Adrenal gland (tissue), 12 donors: ENCODE measurements around the gene C12orf42. TPM values are rescaled to one million over a fixed set of nuclear protein-coding genes. Genes with fewer than 3 reads are reported as not detected.

Experiments
- DNase-seq, 7 donors: peaks; one replicate each; pipeline ENCODE4 v3.0.0-alpha.2; 2019 to 2020
- H3K27ac ChIP-seq, 5 donors: fragments of 200-600 bp; sonication (generic) in 4 of 5; 1 replicate in 3 of 5; 2 replicates in 2 of 5; pipeline versions ENCODE4 v1.5.1 to v1.8.0; 2016 to 2020; ENCODE audit warnings: mild to moderate bottlenecking in 1 of 5
- H3K27me3 ChIP-seq: fragments of 200-600 bp; 2 replicates; pipeline ENCODE4 v1.8.0; 2021
- H3K36me3 ChIP-seq, 2 donors: fragments of 200-600 bp; replicated peaks in 1 of 2; 1 replicate in 1 of 2; 2 replicates in 1 of 2; pipeline versions ENCODE4 v1.5.1 to v1.8.0; 2018 to 2022
- H3K4me1 ChIP-seq, 2 donors: fragments of 200-600 bp; replicated peaks in 1 of 2; 1 replicate in 1 of 2; 2 replicates in 1 of 2; pipeline versions ENCODE4 v1.5.1 to v1.8.0; 2018 to 2021
- H3K4me3 ChIP-seq, 4 donors: fragments of 200-600 bp; sonication (generic) in 3 of 4; one replicate each; pipeline ENCODE4 v1.5.1; 2016 to 2018
- H3K9me3 ChIP-seq, 3 donors: fragments of 200-600 bp; sonication (generic) in 1 of 3; replicated peaks in 1 of 3; 1 replicate in 2 of 3; 2 replicates in 1 of 3; pipeline versions ENCODE4 v1.5.1 to v1.8.0; 2016 to 2021
- POLR2A ChIP-seq, 2 donors: fragments of 450-650 bp; IDR thresholded peaks; one replicate each; pipeline ENCODE4 v1.6.1; 2017; ENCODE audit warnings: antibody characterized with exemption in 2 of 2, mild to moderate bottlenecking in 2 of 2, moderate library complexity in 1 of 2
- WGBS, 4 donors: extraction: QIAGEN DNeasy Blood & Tissue Kit in 2 of 4; methylation state at CpG; one replicate each; pipeline versions ENCODE4 v1.1.5 to v1.1.7; 2013 to 2017; 5-methylcytosine and 5-hydroxymethylcytosine counted together
- intact Hi-C, 2 donors: fragments of 100-400 bp; cut with DNase I; formaldehyde crosslinking; loops; one replicate each; pipeline versions ENCODE4 v1.14.1 to v1.15.0; 2022 to 2023
- polyA plus RNA-seq, 3 donors: library from polyadenylated mRNA; stranded (reverse); fragments of 200-250 nt in 2 of 3; fragments of 350-450 nt in 1 of 3; fragmentation: Illumina TruSeq in 1 of 3; extraction: RNeasy Lipid Tissue Mini Kit (QIAGEN cat#74804) in 1 of 3; gene quantifications; one replicate each; pipeline ENCODE4 v1.2.3, GENCODE V29; 2013 to 2014
- total RNA-seq, 9 donors: library from RNA; depleted of rRNA in 4 of 9; stranded (reverse); fragments of >200 nt in 4 of 9; fragments of 120-200 nt in 1 of 9; fragmentation: NEBNext Ultra II Directional in 1 of 9; extraction: Animal tissue kit (Norgen Biotek cat#: 25700) in 1 of 9; gene quantifications; one replicate each; pipeline versions ENCODE4 v1.1.0 to v1.2.4, GENCODE V29; 2013 to 2023
- TF ChIP-seq, protein P1 (sequence below), 6 experiments: fragments of 450-650 bp in 4 of 6; fragments of 200-600 bp in 2 of 6; sonication (generic) in 1 of 6; IDR thresholded peaks; 1 replicate in 5 of 6; 2 replicates in 1 of 6; pipeline versions ENCODE4 v1.5.1 to v1.8.0; 2016 to 2021; ENCODE audit warnings: antibody characterized with exemption in 6 of 6, mild to moderate bottlenecking in 2 of 6, moderate library complexity in 1 of 6
- donor health status: healthy with polysubstance abuse.
- donor health status: Bipolar disorder and iron deficiency.
- donor health status: DM: yes; HTN: yes; CAD: no.
- donor health status: DM: no; HTN: no; CAD: no.
- donor health status: DM: no; HTN: no; CAD: no.
- donor health status: DM: yes; HTN: yes; CAD: no.

The C12orf42 gene
- total and polyA plus RNA-seq, 12 donors, result 0.07 TPM; not detected in 11

DNA sequence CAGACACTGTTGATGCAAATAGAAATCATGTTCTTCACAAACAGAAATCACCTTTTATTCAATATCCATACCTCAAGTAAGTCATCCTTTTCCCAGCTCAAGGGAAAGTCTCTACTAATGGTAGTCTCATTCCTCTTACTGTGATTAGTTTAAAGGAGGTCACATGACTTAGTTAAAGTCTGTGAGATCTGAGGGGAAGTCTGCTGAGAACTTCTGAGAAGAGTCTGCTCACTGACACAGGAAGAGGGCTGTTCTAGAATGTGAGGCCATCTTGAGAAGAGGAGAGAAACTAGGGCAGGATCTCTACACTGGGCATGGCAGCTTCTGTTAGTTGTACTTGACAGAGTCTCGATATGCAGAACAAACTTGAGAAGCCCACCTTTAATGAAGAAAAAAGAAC, 146.8 kb downstream of the C12orf42 start:
- intact Hi-C loops, result no loop called here
- Histone ChIP-seq H3K27ac (no peak overlapping the region), H3K4me1 (no peaks in the 10 kb centered on the region), H3K36me3 (no peaks in the 10 kb centered on the region), H3K9me3 (no peaks in the 10 kb centered on the region), H3K4me3 (no peak overlapping the region), H3K27me3 (no peaks in the 10 kb centered on the region)
- 64 to 81% (median 75%) methylated on average over 1 of the region's 1 CpG for WGBS, 4 donors
- no peak for DNase-seq
- TF ChIP-seq POLR2A (IDR thresholded peaks at IDR 0.05), result no peak
- TF ChIP-seq, protein P1, sequence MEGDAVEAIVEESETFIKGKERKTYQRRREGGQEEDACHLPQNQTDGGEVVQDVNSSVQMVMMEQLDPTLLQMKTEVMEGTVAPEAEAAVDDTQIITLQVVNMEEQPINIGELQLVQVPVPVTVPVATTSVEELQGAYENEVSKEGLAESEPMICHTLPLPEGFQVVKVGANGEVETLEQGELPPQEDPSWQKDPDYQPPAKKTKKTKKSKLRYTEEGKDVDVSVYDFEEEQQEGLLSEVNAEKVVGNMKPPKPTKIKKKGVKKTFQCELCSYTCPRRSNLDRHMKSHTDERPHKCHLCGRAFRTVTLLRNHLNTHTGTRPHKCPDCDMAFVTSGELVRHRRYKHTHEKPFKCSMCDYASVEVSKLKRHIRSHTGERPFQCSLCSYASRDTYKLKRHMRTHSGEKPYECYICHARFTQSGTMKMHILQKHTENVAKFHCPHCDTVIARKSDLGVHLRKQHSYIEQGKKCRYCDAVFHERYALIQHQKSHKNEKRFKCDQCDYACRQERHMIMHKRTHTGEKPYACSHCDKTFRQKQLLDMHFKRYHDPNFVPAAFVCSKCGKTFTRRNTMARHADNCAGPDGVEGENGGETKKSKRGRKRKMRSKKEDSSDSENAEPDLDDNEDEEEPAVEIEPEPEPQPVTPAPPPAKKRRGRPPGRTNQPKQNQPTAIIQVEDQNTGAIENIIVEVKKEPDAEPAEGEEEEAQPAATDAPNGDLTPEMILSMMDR (IDR thresholded peaks at IDR 0.05), result no peak

DNA sequence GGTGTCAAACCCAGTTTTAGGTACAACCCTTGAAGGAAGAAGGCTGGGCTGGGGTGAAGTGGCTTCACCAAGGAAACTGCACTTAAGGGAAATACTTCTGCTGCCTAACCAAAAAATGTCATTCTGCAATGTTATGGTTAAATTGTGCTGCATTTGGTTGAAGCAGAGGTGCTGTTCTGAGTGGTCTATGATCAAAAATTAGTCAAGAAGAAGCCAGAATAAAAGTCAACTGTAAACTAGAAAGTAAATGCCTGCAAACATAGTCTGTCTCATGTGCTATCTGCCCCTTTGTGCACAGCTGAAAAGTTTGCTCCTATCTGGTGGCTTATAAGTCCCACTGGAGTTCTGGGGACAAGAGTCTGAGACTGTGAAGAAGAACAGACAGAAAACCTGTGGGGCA, 158.8 kb downstream of the C12orf42 start:
- no peaks in the 10 kb centered on the region for H3K36me3 ChIP-seq
- intact Hi-C loops, result no loop called here
- H3K27ac ChIP-seq, result no peak overlapping the region
- DNase-seq, result no peak
- no peaks in the 10 kb centered on the region for H3K27me3 ChIP-seq
- H3K4me1 ChIP-seq, result no peaks in the 10 kb centered on the region
- TF ChIP-seq, protein P1 (IDR thresholded peaks at IDR 0.05), result no peak
- TF ChIP-seq POLR2A (IDR thresholded peaks at IDR 0.05), result no peak
- H3K4me3 ChIP-seq, result no peak overlapping the region
- H3K9me3 ChIP-seq, result no peaks in the 10 kb centered on the region

DNA sequence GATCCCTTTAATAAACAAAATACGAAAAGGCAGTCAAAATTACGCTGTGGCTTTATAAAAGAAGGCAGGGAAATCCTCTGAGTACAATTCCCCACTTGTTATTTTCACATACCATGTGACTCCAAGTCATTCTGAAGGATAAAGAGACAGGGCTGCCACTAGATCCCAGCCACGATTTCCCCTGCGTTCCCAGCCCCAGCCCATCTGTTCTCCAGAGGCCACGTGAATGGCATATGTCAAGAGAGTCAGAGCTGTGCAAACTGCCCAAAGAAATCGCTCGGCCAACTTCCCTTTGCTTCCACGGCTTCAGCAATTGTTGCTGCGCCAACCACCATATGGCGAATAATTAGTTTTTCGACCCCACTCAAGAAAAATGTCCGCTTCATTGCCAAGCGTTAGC, 161.3 kb downstream of the C12orf42 start:
- Histone ChIP-seq H3K4me1 (no peaks in the 10 kb centered on the region), H3K9me3 (no peaks in the 10 kb centered on the region), H3K27me3 (no peaks in the 10 kb centered on the region), H3K4me3 (no peak overlapping the region), H3K36me3 (no peaks in the 10 kb centered on the region), H3K27ac (no peak overlapping the region)
- TF ChIP-seq POLR2A (IDR thresholded peaks at IDR 0.05), result no peak
- TF ChIP-seq, protein P1 (IDR thresholded peaks at IDR 0.05), result no peak
- no peak for DNase-seq
- intact Hi-C loops, result no loop called here
- WGBS, 4 donors, result 83 to 87% (median 84%) methylated on average over 13 of the region's 13 CpGs

DNA sequence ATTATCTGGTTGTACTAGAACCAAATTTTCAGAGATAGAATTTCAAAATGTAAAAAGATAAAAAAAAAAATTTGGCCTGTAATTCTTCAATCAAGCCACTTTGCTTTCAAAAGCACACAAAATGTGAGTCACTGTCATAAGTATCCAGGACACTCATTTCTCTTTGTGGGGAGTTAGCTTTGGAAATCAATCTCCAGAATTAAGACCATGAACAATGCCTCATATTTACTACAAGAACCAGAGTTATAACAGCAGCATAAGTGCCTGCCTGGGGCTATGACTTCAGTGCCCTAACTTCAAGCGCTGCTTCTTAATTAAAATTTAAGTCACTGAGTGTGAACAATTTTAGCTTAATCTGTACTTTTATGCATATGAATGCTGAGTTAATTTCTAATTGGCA, 162.1 kb downstream of the C12orf42 start:
- Histone ChIP-seq H3K27me3 (no peaks in the 10 kb centered on the region), H3K36me3 (no peaks in the 10 kb centered on the region), H3K9me3 (no peaks in the 10 kb centered on the region), H3K4me3 (no peak overlapping the region), H3K4me1 (no peaks in the 10 kb centered on the region), H3K27ac (no peak overlapping the region)
- no peak for DNase-seq
- TF ChIP-seq, protein P1 (IDR thresholded peaks at IDR 0.05), result no peak
- no peak for TF ChIP-seq POLR2A (IDR thresholded peaks at IDR 0.05)
- whole genome bisulfite sequencing, 4 donors, result 82 to 96% (median 89%) methylated on average over 1 of the region's 1 CpG
- intact Hi-C loops, result no loop called here
